ENCODE results near the gene CNNM1. TPM values are rescaled to one million over a fixed set of nuclear protein-coding genes. Genes with fewer than 3 reads are reported as not detected.

CNNM1 gene
- total RNA-seq, 3 donors from 2014 or later = 0.24 to 1.2 (median 0.38) TPM

- intact Hi-C loops (cut with DNase I, micrococcal nuclease) = no loop called here
- ATAC-seq (no peak), DNase-seq (no peak)
- no peaks in the 10 kb centered on the region for H3K4me1 ChIP-seq (ENCODE audit: low read depth)
- H3K9me3 ChIP-seq = no peaks in the 10 kb centered on the region
- no peaks in the 10 kb centered on the region for H3K36me3 ChIP-seq (ENCODE audit: low read depth)
- TF ChIP-seq CTCF (IDR thresholded peaks at IDR 0.05) = no peak
- no peak overlapping the region for H3K4me3 ChIP-seq
Observed at GRCh38 chr10:99296605-99297004, 32.6 kb upstream of the CNNM1 start.

GRCh38 chr10:99297033-99297432 is 32.1 kb upstream of the CNNM1 start:
- Histone ChIP-seq H3K4me1 (ENCODE audit: low read depth) (no peaks in the 10 kb centered on the region), H3K36me3 (ENCODE audit: low read depth) (no peaks in the 10 kb centered on the region), H3K4me3 (no peak overlapping the region), H3K9me3 (no peaks in the 10 kb centered on the region)
- ATAC-seq (no peak), DNase-seq (no peak)
- TF ChIP-seq CTCF (IDR thresholded peaks at IDR 0.05) = no peak
- intact Hi-C loops (cut with DNase I, micrococcal nuclease) = no loop called here

- no peak for TF ChIP-seq CTCF (IDR thresholded peaks at IDR 0.05)
- H3K36me3 ChIP-seq (ENCODE audit: low read depth) = no peaks in the 10 kb centered on the region
- intact Hi-C loops (cut with DNase I, micrococcal nuclease) = no loop called here
- DNase-seq (no peak), ATAC-seq (no peak)
- H3K4me3 ChIP-seq = no peak overlapping the region
- no peaks in the 10 kb centered on the region for H3K4me1 ChIP-seq (ENCODE audit: low read depth)
- H3K9me3 ChIP-seq = peaks cover 7% of the 10 kb centered on the region
Observed at GRCh38 chr10:99303899-99304861, 25.0 kb upstream of the CNNM1 start.

GRCh38 chr10:99304862-99305229 is 24.3 kb upstream of the CNNM1 start:
- no peak for ATAC-seq
- no peak for TF ChIP-seq CTCF (IDR thresholded peaks at IDR 0.05)
- Histone ChIP-seq H3K4me1 (ENCODE audit: low read depth) (no peaks in the 10 kb centered on the region), H3K4me3 (no peak overlapping the region), H3K9me3 (peaks cover 7% of the 10 kb centered on the region), H3K36me3 (ENCODE audit: low read depth) (no peaks in the 10 kb centered on the region)
- no peak for DNase-seq
- intact Hi-C loops (cut with DNase I, micrococcal nuclease) = no loop called here

- intact Hi-C loops (cut with DNase I, micrococcal nuclease) = no loop called here
Observed at GRCh38 chr10:99312501-99312900, 16.7 kb upstream of the CNNM1 start.

More at GRCh38 chr10:99312501-99312900, 16.7 kb upstream of the CNNM1 start:
- ATAC-seq (no peak), DNase-seq (no peak)
- H3K4me1 ChIP-seq (ENCODE audit: low read depth) = no peaks in the 10 kb centered on the region
- no peak for TF ChIP-seq CTCF (IDR thresholded peaks at IDR 0.05)
- H3K9me3 ChIP-seq = peaks cover 7% of the 10 kb centered on the region
- H3K36me3 ChIP-seq (ENCODE audit: low read depth) = no peaks in the 10 kb centered on the region
- no peak overlapping the region for H3K4me3 ChIP-seq

Measured in mucosa of descending colon (tissue), 3 donors.